Stimulated activated effector memory CD8-positive, alpha-beta T cell treated with anti-CD3 and anti-CD28 coated beads, Interleukin-12 subunit alpha, Interleukin-12 subunit beta, amount 100 ng/mL, for 72 hours (primary cell): ENCODE measurements around the gene COLGALT1.

Experiments used
- ATAC-seq: fragments of 150-1000 bp; cut with Tn5 transposase; 2 replicates; pipeline ENCODE4 v1.10.0; 2021
- DNase-seq, 2 donors: peaks; one replicate each; pipeline ENCODE4 v3.0.0; 2021 to 2022; ENCODE audit warnings: low spot score in 2 of 2
- H3K27ac Mint-ChIP-seq: one replicate; pipeline ENCODE4 v1.8.0; 2022; ENCODE audit warnings: mild to moderate bottlenecking, mixed read lengths
- H3K36me3 Mint-ChIP-seq: one replicate; pipeline ENCODE4 v1.8.0; 2022; ENCODE audit warnings: mild to moderate bottlenecking, mixed read lengths
- H3K4me1 Mint-ChIP-seq: one replicate; pipeline ENCODE4 v1.8.0; 2022; ENCODE audit warnings: mixed read lengths
- H3K4me3 Mint-ChIP-seq: one replicate; pipeline ENCODE4 v1.8.0; 2022; ENCODE audit warnings: mild to moderate bottlenecking, mixed read lengths
- H3K9me3 Mint-ChIP-seq: one replicate; pipeline ENCODE4 v1.8.0; 2022; ENCODE audit warnings: mixed read lengths

The COLGALT1 gene

GRCh38 chr19:17627161-17627560 lies 71.7 kb downstream of the COLGALT1 start:
- Mint-ChIP-seq H3K9me3 (no peaks in the 10 kb centered on the region), H3K36me3 (no peaks in the 10 kb centered on the region), H3K4me3 (no peak overlapping the region), H3K27ac (no peak overlapping the region), H3K4me1 (peaks cover 8% of the 10 kb centered on the region)
- DNase-seq (no peak), ATAC-seq (no peak)

- no peaks in the 10 kb centered on the region for H3K36me3 Mint-ChIP-seq
- H3K4me3 Mint-ChIP-seq: no peak overlapping the region
- no peaks in the 10 kb centered on the region for H3K9me3 Mint-ChIP-seq
- no peak overlapping the region for H3K27ac Mint-ChIP-seq
- peaks cover 2% of the 10 kb centered on the region for H3K4me1 Mint-ChIP-seq
- no peak for ATAC-seq
- DNase-seq: no peak
Observed at GRCh38 chr19:17627921-17628320, 72.5 kb downstream of the COLGALT1 start.

- H3K9me3 Mint-ChIP-seq: no peaks in the 10 kb centered on the region
- no peak overlapping the region for H3K4me3 Mint-ChIP-seq
- ATAC-seq: no peak
- no peak overlapping the region for H3K27ac Mint-ChIP-seq
- no peaks in the 10 kb centered on the region for H3K36me3 Mint-ChIP-seq
- no peak for DNase-seq
- no peaks in the 10 kb centered on the region for H3K4me1 Mint-ChIP-seq
Observed at GRCh38 chr19:17629760-17630159, 74.3 kb downstream of the COLGALT1 start.

- Mint-ChIP-seq H3K9me3 (no peaks in the 10 kb centered on the region), H3K4me3 (no peak overlapping the region), H3K27ac (no peak overlapping the region), H3K36me3 (no peaks in the 10 kb centered on the region), H3K4me1 (no peaks in the 10 kb centered on the region)
- ATAC-seq: no peak
- no peak for DNase-seq
Observed at GRCh38 chr19:17632577-17632976, 77.1 kb downstream of the COLGALT1 start.
